ACHN (cell line): ENCODE results near the gene DDX42.
"Not testable (repeated sequence)": the region's sequence is repeated elsewhere in the genome, so short reads cannot be mapped to it uniquely, and the experiment has no call there.

ENCODE experiments used
- DNase-seq: peaks from one replicate; pipeline ENCODE4 v3.0.0-alpha.2; 2015
- in situ Hi-C: cut with HindIII; loops from 2 replicates; pipeline ENCODE4 v1.10.0; 2017; ENCODE audit warnings: low sequenced_read_pairs, low pct_ligation_motif_present, low pct_unique_long_range_greater_than_20kb

Gene DDX42

DNA sequence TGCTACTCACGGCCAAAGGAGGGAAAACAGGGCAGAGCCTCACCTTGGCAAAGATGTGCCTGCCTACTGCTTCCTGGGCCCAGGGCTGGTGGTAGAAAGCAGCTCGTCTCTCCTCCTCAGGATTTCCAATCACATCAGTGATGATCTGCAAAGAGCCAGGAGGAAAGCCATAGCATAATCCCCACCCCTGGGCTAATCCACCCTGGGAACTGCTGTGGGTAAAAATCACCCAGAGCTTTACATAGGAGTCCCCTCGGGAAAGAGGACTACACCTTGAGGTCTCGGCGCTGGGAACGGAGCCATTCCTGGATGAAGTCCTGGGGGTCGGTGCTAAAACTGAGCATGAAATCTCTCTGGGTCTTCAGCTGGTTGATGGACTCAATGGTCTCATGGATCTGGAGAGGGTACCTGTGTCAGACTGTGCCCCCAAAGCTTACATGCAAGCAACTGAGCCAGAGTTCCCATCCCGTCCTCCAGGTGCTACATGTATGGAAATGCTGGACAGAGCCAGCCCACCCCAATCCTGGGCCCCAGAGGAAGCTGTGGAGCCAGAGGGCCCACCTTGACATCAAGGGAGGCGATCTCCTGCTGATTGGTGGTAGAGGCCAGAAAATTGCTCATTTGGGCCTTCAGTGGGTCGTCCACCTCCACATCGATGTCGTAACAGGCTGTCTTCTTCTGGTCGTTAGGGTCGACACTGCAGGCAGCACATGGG lies 59.2 kb downstream of the DDX42 start:
- in situ Hi-C loops: no loop called here
- DNase-seq: no peak

DNA sequence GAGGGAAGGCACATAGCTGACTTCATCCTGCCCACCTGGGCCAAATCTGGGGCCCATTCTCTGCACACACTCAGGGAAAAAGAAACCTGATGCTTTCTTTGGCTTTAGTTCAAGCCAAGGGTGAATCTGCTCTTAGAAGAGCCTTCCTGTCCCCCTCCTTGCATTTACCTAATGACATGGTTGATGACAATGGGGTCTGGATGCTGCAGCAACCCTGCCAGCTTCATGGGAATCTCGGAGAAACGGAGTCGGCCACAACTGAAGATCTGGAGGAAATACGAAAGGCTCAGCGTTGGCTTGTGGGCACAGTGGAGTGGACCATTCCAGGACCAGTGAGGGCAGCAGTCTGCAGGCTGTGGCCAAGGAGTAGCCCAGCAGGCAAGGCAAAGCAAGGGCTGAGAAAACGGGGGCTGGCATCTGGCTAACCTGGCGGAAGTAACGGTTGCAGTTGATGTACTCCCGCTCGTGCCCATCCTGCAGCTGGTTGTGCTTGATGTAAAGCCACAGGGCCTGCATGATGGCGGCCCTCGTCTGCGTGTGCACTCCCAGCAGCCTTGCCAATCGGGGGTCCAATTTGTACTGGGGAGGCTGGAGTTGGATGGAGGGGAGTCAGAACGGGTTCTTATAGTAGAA lies 59.9 kb downstream of the DDX42 start:
- in situ Hi-C loops: no loop called here
- DNase-seq: no peak

DNA sequence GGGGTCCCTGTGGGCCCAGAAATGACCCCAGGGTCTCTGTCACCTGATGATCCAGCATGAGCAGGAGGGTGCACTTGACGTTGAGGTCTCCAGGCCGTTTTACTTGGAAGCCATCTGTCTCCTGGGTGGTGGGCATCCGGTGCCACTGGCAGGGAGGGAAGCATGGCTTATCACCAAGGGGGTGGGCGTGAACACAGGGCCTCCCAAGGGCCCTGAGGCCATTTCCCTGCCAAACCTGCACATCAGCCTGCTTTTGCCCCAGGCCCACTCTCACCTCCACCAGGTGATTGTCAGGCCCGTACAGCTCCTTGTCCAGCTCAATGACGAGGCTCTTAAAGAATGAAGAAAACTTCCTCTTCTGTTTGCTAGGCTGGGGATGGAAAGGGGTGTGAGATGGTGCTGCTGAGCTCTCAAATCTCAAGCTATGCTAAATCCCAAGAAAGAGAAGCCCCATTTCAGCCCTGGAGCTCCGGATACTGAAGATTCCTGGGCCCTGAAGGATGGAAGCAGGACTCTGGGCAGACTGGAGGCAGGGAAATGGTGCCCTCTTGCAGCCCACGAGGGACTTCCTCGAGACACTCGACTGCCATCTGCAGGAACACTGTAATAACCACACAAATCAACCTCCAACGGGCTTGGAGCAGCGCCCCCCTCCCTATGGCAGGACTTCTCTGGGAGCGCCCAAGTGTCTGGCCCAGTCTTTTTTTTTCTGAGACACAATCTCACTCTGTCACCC lies 60.6 kb downstream of the DDX42 start:
- in situ Hi-C loops: no loop called here
- DNase-seq: peak; percentile 84

DNA sequence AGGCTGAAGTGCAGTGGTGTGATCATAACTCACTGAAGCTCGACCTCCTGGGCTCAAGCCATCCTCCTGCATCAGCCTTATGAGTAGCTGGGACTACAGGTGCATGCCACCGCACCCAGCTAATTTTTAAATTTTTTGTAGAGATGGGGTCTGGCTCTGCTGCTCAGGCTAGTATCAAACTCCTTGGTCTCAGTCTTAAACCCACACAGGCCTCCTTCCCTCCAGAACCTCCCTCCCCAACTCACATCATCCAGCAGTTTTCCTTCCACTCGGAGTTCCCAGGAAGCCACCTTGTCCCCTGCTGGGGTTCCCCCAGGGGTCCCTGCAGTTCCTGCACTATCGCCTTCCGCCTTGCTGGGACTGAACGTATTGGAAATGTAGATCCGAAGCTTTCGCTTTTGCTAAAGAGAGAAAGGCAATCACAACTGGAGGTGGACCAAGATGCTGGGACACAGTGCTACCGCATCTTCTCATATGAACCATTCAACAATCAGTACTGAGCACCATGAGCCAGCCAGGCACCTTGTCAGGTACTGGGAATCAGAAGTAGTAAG lies 61.3 kb downstream of the DDX42 start:
- DNase-seq: no peak
- in situ Hi-C loops: no loop called here

DNA sequence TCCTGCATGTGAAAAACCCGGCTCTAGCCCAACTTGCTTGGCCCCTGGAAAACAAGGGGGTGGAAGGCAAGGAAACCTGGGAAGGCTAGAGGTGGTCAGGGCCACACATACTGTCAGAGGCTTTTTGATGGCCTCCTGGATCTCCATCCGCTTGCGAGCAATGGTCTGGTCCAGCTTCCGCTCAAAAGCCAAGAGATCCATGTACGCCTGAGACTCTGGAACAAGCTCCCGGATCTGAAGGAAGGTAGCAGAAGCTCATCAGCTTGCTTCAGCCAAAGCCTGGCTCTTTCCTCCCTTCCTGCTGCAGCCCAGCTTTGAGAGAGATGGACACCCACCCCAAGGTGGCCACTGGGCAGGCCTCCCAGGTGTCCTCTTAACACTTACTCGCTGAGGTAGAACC lies 62.8 kb downstream of the DDX42 start:
- no peak for DNase-seq
- in situ Hi-C loops: no loop called here

DNA sequence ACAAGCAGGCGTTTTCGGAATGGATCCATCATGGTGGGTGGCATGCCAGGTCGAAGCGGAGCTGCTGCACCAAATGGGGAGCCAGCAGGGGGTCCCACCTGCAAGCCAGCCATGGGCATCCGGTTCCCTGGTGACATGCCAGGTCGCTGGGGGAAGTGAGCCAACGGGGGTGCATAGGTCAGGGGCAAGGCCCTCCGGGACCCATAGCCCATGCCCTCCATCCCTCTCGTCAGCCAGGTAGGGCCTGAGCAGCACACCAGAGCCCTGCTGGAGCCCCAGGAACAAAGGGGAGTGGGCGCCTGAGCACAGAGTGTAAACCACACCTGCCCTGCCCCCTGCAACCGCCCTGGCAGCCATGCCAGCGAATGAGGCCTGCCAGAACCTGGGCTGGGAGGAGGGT lies 63.5 kb downstream of the DDX42 start:
- in situ Hi-C loops: no loop called here
- no peak for DNase-seq

DNA sequence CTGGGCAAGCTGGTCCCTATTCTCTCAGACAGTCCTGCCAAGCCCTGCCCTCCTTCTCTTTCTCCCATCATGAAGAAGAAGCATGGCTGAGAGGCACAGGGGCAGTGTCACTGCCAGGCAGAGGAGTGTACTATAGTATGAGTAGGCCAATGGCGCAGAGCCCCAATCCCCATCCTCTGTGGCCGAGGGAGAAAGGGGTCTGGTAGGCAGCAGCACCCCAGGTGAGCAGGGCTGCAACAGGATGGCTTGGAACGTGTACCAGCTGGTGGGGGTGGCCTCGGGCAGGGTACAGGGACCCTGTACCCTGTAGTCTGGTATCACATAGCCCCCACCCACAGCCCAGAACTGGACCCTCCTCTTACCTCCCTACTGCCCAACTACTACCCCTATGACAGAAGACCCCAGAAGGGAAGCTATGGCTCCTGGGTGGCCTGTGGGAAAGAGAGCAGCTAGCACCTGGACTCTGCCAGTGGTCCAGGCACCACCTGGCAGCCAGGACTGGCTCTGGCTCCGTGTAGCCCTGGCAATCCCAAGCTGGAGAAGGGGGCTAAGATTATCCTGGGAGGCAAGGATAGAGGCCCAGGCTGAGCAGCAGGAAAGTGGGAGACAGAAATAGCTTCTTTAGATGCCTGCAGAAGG lies 64.1 kb downstream of the DDX42 start:
- no peak for DNase-seq
- in situ Hi-C loops: no loop called here

DNA sequence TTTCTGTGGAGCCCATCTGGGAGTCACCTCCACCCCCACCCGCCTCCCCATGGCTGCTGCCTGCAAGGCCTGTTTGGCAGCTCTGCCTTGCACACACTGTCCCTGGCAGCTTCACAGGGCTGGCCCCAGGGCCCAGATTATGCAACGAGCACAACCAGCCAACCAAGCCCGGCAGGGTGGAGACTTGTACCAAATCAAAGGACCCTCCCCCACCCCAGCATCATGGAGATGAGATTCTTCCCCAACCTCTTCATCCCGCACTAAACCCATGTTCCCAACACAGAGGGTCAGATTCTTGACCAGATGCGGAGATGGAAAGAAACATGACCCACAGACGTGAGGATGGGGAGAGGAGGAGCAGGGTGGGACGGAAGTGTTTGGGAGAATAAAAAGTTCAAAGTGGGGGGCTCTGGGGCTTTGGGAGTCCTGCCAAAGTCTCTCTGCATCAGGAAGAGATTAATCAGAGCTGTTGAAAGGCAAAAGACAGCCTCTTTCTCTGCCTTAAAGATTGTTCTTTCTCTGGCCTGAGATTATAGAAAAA lies 64.7 kb downstream of the DDX42 start:
- in situ Hi-C loops: no loop called here
- no peak for DNase-seq

DNA sequence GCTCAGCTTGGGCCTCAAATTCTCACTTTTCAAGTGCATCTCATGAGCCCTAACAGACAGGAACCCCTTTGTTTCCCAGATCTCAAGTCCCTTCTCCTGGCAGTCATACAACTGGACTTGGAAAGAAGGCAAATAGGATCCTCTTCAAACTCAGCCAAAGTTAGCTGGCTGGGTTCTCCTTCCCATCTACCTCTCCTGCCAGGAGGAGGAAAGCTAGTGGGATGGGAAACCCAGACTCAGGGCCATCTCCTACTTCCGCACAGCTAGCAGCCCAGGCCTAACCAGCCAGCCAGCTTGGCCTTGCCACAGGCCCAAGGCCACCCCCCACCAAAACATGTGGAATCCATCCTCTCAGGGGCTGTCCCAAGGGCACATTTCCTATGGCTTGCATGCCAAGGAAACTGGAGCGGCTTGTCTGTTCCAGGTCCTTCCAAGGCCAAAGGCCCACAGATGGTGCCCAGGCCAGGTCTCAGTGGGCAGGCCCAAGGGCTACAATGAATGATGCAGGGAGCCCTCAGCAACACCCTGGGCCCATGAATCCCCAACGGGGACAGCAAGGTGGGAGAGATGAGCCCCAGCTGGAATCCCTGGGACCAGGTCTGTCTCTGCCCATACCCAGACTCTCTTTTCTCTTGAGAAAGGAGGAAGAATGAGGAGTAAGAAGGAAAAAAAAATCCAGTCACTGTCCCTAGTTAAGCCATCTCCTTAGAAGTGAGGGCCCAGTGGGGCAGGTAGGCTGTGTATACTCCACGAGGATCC lies 66.8 kb downstream of the DDX42 start:
- in situ Hi-C loops: no loop called here
- no peak for DNase-seq

DNA sequence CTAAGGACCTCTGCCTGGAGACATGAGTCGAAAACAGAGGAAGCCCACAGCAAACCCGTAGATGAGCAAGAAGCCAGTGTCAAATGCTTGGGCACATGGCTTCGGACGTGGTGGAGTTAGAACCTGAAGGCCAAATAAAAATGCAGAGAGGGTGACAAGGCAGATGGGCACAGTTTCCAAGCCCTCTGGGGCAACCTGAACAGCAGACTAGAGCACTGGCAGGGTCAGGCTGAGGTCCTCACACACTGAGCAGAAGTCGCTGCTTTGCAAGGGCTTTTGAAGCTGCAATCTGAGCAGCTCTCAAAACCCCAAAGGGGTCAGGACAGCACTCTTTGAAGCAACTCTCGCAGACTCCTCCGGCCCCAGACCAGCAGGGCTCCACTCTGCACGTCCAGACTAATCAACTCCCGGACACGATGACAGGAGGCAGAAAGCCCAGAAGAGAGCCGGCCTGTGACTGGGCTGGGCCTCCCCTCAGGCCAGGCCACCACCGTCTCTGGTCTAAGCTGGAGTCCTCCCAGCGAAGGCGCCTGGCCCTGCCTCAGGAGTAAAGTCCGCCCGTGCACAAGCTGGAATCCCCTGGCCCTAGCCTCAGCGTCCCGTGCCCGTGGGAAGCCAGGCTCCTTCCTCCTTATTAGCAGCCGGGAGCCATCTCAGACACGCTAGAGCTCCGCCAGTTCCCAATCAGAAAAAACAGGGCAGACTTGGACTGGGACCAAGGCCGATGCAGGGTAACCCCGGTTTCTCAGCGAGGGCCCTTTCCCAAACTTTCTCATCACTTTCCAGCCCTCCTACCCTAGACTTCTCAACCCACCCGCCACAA lies 67.6 kb downstream of the DDX42 start:
- in situ Hi-C loops: no loop called here
- peak; percentile 38 for DNase-seq

DNA sequence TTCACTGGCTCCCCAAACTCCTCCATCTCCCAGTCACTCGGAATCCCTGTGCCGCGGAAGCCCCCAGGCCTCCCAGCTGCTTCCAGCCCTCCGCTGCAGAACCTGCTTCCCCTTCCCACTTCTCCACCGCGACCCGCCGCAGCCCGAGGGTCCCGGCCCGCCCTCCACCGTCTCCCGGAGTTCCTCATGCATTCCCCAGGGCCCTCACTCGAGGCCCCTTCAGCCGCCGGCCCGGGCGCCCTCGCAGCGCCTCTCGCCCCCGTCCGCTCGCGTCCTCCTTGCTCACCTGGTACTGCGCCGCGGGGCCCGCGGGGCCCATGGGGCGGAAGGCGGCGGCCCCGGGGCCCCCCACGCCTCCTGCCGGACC lies 68.2 kb downstream of the DDX42 start:
- no peak for DNase-seq
- in situ Hi-C loops: no loop called here

DNA sequence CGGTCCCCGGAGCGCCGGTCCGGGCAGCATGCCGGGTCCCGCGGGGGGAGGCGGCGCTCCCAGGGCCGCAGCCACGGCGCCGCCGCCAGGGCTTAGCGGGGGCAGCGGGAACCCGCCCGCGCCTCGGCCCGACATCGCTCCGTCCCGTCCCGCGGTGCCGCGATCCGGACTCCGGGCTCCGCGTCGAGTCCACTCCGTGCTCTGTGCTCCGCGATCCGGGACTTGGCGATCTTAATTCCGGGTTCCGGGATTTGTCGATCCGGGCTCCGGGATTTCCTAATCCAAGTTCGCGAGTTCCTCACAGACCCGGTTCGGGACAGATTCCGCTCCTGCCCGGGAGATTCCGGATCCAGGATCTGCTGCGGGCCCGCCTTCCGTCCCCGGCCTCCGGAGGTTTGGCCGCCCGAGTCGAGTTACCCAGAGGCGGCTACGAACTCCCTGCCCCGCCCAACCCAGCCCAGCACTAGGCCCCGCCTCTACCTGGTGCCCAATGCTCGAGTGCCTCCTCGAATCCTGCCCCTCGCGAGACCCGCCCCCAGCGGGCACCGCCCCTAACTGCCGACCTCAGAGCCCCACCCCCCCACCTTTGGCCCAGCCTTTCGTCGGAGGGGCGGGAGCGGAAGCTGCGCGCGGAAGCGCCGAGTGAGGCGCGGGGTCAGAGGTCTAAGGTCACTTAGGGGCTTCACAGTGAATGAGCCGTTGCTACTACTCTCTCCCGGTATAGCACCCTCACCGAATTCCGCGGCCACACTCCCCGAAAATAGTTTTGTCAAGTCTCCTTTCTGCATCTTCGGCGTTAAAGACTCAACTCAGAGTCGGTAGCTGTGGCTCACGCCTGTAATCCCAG lies 68.8 kb downstream of the DDX42 start, which contains the start of gene SMARCD2:
TSS of gene SMARCD2 (minus strand) at position 146 of the 847 bp plus-strand sequence. CDS start at position 135, 11 bp downstream.
- peak; percentile 99 for DNase-seq
- in situ Hi-C loops: no loop called here

DNA sequence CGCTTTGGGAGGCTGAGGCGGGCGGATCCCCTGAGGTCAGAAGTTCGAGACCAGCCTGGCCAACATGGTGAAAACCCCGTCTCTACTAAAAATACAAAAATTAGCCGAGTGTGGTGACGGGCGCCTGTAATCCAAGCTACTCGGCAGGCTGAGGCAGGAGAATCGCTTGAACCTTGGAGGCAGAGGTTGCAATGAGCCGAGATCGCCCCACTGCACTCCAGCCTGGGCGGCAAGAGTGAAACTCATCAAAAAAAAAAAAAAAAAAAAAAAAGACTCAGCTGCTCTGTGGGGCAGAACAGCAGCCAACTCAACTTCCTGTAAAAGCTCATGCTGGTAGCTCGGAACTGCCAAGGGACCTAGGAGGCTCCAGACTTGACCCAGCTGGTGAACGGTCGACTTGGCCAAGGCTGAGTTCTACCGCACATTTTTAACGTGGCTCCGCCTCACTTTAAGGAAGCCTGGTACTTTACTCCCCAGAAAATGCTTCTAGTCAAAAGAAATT lies 69.5 kb downstream of the DDX42 start:
- in situ Hi-C loops: not testable (repeated sequence)
- peak; percentile 82 for DNase-seq

DNA sequence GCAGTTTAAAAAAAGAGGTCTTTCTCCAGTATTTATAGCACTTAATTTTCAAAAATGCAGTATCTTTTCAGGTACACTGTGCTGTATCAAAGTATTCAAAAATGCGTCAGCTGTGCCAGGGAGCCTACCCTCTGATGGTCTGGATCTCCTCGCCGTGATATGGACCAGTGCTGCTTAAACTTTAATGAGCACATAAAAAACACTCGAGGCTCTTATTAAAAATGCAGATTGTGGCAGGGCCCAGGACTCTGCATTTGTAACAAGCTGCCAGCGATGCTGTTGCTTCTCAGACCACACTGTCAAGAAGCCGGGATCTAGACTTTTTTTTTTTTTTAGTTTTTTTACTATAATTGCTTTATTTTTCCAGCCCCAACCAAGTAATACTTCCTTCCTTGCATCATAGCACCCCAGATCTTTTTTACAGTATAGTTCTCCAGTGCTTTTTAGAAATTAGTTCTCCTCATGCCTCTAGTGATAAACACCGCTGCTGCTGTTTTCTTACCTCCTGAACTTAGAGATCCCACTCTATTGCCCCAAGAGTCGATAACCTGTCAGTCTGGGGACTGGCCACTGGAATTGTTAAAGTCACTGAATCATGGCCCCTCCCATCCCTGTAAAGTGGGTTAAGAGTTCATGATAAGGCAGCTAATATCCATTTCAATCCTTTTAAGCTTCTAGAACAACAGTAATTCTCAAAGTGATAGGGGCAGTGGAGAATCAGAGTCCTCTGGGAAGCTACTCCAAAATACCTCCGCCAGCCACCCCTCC lies 70.1 kb downstream of the DDX42 start:
- no peak for DNase-seq
- in situ Hi-C loops: no loop called here

DNA sequence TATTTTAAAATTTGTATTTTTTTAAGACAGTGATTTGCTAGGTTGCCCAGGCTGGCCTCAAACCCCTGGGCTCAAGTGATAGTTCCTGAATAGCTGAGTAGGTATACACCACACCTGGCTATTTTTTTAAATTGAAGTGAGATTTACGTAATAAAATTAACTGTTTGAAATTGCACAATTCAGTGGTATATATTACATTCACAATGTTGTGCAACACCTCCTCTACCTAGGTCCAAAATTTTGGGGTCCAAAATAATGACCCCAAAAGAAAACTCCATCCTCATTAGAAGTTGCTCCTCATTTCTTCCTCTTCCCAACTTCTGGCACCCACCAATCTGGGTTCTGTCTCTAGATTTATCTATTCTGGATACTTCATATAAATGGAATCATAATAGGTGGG lies 71.5 kb downstream of the DDX42 start:
- no peak for DNase-seq
- in situ Hi-C loops: no loop called here
